Muscle layer of duodenum (tissue), 2 donors: ENCODE results near the gene TSPAN11.

ENCODE experiments used
- H3K27ac ChIP-seq: one replicate; pipeline ENCODE4 v1.7.0; 2013; ENCODE audit warnings: mild to moderate bottlenecking, low read length
- H3K27me3 ChIP-seq: one replicate; pipeline ENCODE4 v1.7.0; 2013; ENCODE audit warnings: low read depth, mild to moderate bottlenecking, control low read depth, low read length
- H3K36me3 ChIP-seq, 2 donors: one replicate each; pipeline ENCODE4 v1.7.0; 2013; ENCODE audit warnings: low read length in 2 of 2, control low read depth in 1 of 2, mild to moderate bottlenecking in 1 of 2; ENCODE audit not compliant: insufficient read depth in 2 of 2, control insufficient read depth in 1 of 2
- H3K4me1 ChIP-seq, 2 donors: one replicate each; pipeline ENCODE4 v1.7.0; 2013; ENCODE audit warnings: low read length in 2 of 2, mild to moderate bottlenecking in 2 of 2, control low read depth in 1 of 2, moderate library complexity in 1 of 2; ENCODE audit not compliant: insufficient read depth in 2 of 2, control insufficient read depth in 1 of 2
- H3K4me3 ChIP-seq, 2 donors: one replicate each; pipeline ENCODE4 v1.7.0; 2013; ENCODE audit warnings: low read length in 2 of 2, low read depth in 1 of 2, mild to moderate bottlenecking in 1 of 2
- H3K9me3 ChIP-seq, 2 donors: one replicate each; pipeline ENCODE4 v1.7.0; 2013; ENCODE audit warnings: low read length in 2 of 2, control low read depth in 1 of 2, mild to moderate bottlenecking in 1 of 2; ENCODE audit not compliant: control insufficient read depth in 1 of 2
- donor health status: healthy.

TSPAN11 gene

DNA sequence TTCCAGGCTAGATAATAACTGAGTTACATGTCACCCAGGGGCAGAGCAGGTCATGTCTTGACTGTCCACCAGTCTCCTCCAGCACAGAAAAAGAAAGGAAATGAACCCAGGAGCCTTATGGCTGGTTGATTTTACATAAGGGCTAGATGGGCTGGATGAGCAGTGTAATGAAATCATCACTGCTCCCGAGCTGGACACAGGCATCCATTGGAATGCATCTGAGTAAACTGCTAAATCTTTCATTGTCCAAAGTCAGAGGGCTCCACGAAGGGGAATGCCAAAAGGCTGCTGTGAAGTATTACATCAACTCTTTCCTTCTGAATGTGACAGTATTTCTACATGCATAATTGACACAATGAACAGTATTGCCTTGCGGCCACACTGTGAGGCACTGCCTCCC lies 30.1 kb upstream of the TSPAN11 start:
- Histone ChIP-seq H3K4me1 (peaks cover 6 to 7% of the 10 kb centered on the region in 2 donors), H3K27me3 (no peaks in the 10 kb centered on the region), H3K4me3 (no peak overlapping the region), H3K27ac (no peak overlapping the region), H3K36me3 (no peaks in the 10 kb centered on the region), H3K9me3 (no peaks in the 10 kb centered on the region)

DNA sequence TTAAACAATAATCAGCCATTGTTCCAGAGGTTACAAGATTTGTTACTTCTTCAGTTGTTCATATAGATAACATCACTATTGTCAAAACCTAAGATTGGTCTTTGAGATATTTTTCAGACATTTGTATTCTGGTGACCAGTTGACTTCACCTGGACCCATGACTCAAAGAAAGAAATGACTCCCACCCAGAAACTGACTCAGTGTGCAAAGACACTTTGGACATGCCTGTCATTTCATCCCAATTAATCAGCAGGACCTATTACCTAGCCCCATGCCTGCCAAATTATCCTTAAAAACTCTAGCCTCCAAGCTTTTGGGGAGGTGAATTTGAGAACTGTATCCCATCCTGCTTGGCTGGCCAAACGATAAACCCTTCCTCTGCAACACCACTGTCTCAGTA lies 27.7 kb upstream of the TSPAN11 start:
- no peaks in the 10 kb centered on the region for H3K27me3 ChIP-seq
- no peaks in the 10 kb centered on the region for H3K36me3 ChIP-seq
- peaks cover 6 to 7% of the 10 kb centered on the region in 2 donors for H3K4me1 ChIP-seq
- no peak overlapping the region for H3K27ac ChIP-seq
- H3K9me3 ChIP-seq, result no peaks in the 10 kb centered on the region
- no peak overlapping the region for H3K4me3 ChIP-seq

DNA sequence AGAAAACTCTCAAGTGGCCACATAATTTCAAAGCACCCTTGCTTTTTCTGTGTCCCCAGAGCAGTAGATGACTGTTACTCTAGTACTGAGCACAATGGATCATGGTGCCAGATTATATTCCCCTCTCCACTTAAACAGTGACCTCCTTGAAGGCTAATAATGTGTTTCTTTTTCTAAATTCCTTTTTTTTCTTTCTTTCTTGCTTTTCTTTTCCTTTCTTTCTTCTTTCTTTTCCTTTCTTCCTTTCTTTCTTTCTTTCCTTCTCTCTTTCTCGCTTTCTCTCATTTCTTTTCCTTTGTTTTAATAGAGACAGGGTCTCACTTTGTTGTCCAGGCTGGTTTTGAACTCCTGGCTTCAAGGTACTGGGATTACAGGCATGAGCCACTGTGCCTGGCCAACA lies 26.2 kb upstream of the TSPAN11 start:
- no peaks in the 10 kb centered on the region for H3K36me3 ChIP-seq
- no peaks in the 10 kb centered on the region for H3K9me3 ChIP-seq

DNA sequence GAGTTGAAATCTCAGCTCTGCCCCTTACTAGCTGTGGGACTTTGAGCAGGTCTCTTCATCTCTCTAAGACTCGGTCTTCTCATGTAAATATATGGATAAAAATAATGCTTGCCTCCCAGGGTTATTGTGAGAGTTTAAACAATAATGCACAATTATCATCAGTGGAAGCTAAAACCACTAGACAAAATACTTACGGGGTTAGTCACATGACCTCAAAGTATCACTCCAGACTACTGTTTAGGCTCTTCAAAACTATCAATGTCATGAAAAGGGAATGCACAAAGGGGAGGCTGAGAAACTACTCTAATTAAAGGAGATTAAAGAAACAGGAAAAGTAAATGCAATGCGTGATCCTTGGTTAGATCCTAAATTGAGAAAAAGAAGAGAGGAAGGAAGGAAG lies 24.5 kb upstream of the TSPAN11 start:
- Histone ChIP-seq H3K4me3 (no peak overlapping the region), H3K27me3 (no peaks in the 10 kb centered on the region), H3K4me1 (peaks cover 0 to 2% of the 10 kb centered on the region in 2 donors), H3K36me3 (no peaks in the 10 kb centered on the region), H3K27ac (no peak overlapping the region), H3K9me3 (no peaks in the 10 kb centered on the region)

More for the DNA sequence above, 26.2 kb upstream of the TSPAN11 start:
- Histone ChIP-seq H3K4me3 (no peak overlapping the region), H3K27me3 (no peaks in the 10 kb centered on the region), H3K27ac (no peak overlapping the region), H3K4me1 (peaks cover 6 to 7% of the 10 kb centered on the region in 2 donors)

GRCh38 chr12:30902596-30902995 lies 24.0 kb upstream of the TSPAN11 start:
- Histone ChIP-seq H3K27ac (no peak overlapping the region), H3K4me1 (no peaks in the 10 kb centered on the region), H3K4me3 (no peak overlapping the region), H3K9me3 (no peaks in the 10 kb centered on the region), H3K27me3 (no peaks in the 10 kb centered on the region), H3K36me3 (no peaks in the 10 kb centered on the region)

GRCh38 chr12:30905463-30906009 lies 21.0 kb upstream of the TSPAN11 start:
- Histone ChIP-seq H3K27ac (no peak overlapping the region), H3K36me3 (no peaks in the 10 kb centered on the region), H3K9me3 (no peaks in the 10 kb centered on the region), H3K4me3 (no peak overlapping the region), H3K4me1 (peaks cover 4 to 18% of the 10 kb centered on the region in 2 donors), H3K27me3 (no peaks in the 10 kb centered on the region)

GRCh38 chr12:30908076-30908721 lies 18.3 kb upstream of the TSPAN11 start:
- Histone ChIP-seq H3K27ac (peak overlapping the region; percentile 16), H3K9me3 (no peaks in the 10 kb centered on the region), H3K4me1 (peaks cover 4 to 31% of the 10 kb centered on the region in 2 donors), H3K36me3 (no peaks in the 10 kb centered on the region), H3K4me3 (no peak overlapping the region), H3K27me3 (no peaks in the 10 kb centered on the region)

DNA sequence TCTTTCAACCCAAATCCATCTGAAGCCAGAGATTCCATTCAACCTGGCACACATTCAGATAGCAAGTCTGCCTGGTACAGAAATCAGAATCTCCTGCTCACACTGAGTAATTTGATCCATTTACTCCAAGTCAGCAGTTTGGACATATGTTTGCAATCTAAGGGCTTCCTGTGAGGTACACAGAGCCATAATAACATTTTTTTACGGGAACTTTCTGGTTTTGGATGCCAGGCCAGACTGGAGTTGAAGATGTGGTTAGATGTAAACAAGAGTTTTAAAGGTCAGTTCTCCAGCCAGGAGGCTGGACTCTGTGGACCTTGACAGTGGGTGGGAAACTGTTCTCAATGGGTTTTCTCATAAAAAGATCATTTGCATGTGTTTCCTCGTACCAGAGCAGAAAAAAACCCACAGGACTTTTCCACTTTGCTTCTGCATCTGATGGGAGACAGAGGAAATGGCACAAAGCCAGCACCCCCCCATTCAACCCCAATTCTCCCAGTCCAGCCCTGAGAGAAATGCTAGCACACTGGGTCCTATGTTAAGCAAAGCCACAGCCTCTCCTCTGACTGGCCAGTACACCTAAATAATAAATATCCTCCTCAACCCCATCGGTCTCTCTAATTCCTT lies 17.7 kb upstream of the TSPAN11 start:
- no peak overlapping the region for H3K4me3 ChIP-seq
- H3K27me3 ChIP-seq, result no peaks in the 10 kb centered on the region
- H3K4me1 ChIP-seq, result peaks cover 4 to 31% of the 10 kb centered on the region in 2 donors
- no peaks in the 10 kb centered on the region for H3K36me3 ChIP-seq
- peak overlapping the region; percentile 16 for H3K27ac ChIP-seq
- H3K9me3 ChIP-seq, result no peaks in the 10 kb centered on the region

DNA sequence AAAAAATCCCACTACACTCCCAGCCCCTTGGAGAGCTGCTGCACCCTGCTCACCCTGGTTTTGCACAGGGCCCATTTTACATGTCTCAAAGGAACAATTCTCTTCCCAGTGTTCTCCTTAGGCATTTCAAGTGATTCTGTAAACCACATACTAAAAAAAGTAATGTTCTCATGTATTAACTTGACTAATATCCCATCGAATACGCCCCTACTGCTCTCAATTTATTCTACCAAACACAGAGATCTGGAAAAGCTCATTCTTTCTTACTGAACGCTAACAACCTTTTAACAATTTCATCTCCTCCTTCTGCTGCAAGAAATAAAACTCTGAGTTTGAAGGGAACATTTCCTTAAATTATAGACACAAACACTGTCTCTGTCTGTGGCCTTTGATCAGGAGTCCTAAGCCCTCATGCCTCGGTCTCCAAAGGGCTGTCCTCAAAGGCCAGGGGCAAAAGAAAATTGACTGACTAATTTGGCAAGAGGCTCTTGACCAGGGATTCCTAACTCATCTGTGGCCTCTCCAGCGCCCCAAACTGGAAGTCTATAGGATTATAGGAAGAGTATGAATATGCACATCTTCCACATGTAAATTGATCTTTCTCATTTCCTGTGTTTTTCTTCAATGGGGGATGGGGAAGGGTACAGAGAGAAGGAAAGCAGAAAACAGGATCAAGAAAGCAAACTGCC lies 17.1 kb upstream of the TSPAN11 start:
- H3K27ac ChIP-seq, result peak overlapping the region; percentile 16
- H3K9me3 ChIP-seq, result no peaks in the 10 kb centered on the region

GRCh38 chr12:30910038-30910350 lies 16.6 kb upstream of the TSPAN11 start:
- peaks cover 4 to 31% of the 10 kb centered on the region in 2 donors for H3K4me1 ChIP-seq
- no peaks in the 10 kb centered on the region for H3K27me3 ChIP-seq
- H3K4me3 ChIP-seq, result no peak overlapping the region
- H3K36me3 ChIP-seq, result no peaks in the 10 kb centered on the region
- H3K27ac ChIP-seq, result no peak overlapping the region
- H3K9me3 ChIP-seq, result no peaks in the 10 kb centered on the region

More for the DNA sequence above, 17.1 kb upstream of the TSPAN11 start:
- H3K36me3 ChIP-seq, result no peaks in the 10 kb centered on the region
- H3K27me3 ChIP-seq, result no peaks in the 10 kb centered on the region
- H3K4me3 ChIP-seq, result no peak overlapping the region
- peaks cover 4 to 31% of the 10 kb centered on the region in 2 donors for H3K4me1 ChIP-seq

DNA sequence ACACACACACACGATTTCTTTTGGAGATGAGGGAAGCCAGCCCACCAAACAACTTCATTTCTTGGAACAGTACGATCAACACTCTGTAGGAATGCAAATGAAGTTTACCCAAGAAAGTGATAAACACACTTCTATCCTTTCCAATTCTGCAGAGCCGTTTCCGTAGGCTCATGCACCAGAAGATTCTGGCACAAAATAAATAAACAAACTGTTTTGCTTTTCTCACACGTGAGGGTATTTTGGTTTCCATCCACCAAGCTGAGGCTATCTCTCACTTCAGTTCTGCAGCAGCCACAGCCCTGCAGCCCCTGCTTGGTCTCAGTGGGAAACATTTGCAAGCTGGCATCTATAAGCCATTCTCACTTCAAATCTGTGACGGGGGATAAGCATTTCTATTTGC lies 15.3 kb upstream of the TSPAN11 start:
- Histone ChIP-seq H3K27ac (no peak overlapping the region), H3K36me3 (no peaks in the 10 kb centered on the region), H3K4me3 (no peak overlapping the region)

More for the DNA sequence above, 15.3 kb upstream of the TSPAN11 start:
- peaks cover 4 to 31% of the 10 kb centered on the region in 2 donors for H3K4me1 ChIP-seq
- no peaks in the 10 kb centered on the region for H3K9me3 ChIP-seq
- H3K27me3 ChIP-seq, result no peaks in the 10 kb centered on the region
